Transverse colon (tissue), 4 donors: ENCODE data around the gene CMTM1. TPM values are rescaled to one million over a fixed set of nuclear protein-coding genes. Genes with fewer than 3 reads are reported as not detected.
A peak's percentile ranks its signal among the peaks of the same experiment; 100 is the strongest.

Experiments used
- DNase-seq: peaks from one replicate; pipeline ENCODE4 v3.0.0-alpha.2; 2019
- H3K27ac ChIP-seq, 4 donors: fragments of 200-600 bp; sonication (generic); 2 replicates each; pipeline ENCODE4 v1.5.1; 2016 to 2018; ENCODE audit warnings: inconsistent platforms in 4 of 4
- H3K27me3 ChIP-seq: fragments of 200-600 bp; sonication (generic); 2 replicates; pipeline ENCODE4 v1.5.1; 2017; ENCODE audit warnings: inconsistent platforms
- H3K36me3 ChIP-seq, 4 donors: fragments of 200-600 bp; sonication (generic); 2 replicates each; pipeline ENCODE4 v1.5.1; 2017 to 2019; ENCODE audit warnings: inconsistent platforms in 4 of 4
- H3K4me1 ChIP-seq, 4 donors: fragments of 200-600 bp; sonication (generic); 2 replicates each; pipeline ENCODE4 v1.5.1; 2017 to 2020; ENCODE audit warnings: inconsistent platforms in 4 of 4
- H3K4me3 ChIP-seq, 4 donors: fragments of 200-600 bp; sonication (generic); 1 replicate in 1 of 4; 2 replicates in 3 of 4; pipeline versions ENCODE4 v1.5.1 to v1.6.1; 2017 to 2019; ENCODE audit warnings: inconsistent platforms in 4 of 4
- H3K9me3 ChIP-seq, 2 donors: fragments of 200-600 bp; sonication (generic); 2 replicates each; pipeline ENCODE4 v1.5.1; 2017 to 2019; ENCODE audit warnings: inconsistent platforms in 2 of 2
- EP300 ChIP-seq: sonication (generic); formaldehyde crosslinking; IDR thresholded peaks from one replicate; pipeline ENCODE4 v1.6.1; 2017; ENCODE audit warnings: antibody characterized with exemption, low read depth
- POLR2A ChIP-seq: fragments of 450-650 bp; IDR thresholded peaks from one replicate; pipeline ENCODE4 v1.6.1; 2016; ENCODE audit warnings: antibody characterized with exemption, mild to moderate bottlenecking, moderate library complexity
- POLR2AphosphoS5 ChIP-seq, 3 donors: sonication (generic); formaldehyde crosslinking; IDR thresholded peaks; one replicate each; pipeline ENCODE4 v1.6.1; 2016; ENCODE audit warnings: antibody characterized with exemption in 3 of 3
- WGBS, 2 donors: methylation state at CpG; one replicate each; pipeline ENCODE4 v1.1.5; 2018; ENCODE audit warnings: low coverage in 1 of 2; 5-methylcytosine and 5-hydroxymethylcytosine counted together
- in situ Hi-C, 4 donors: fragments of 200-750 bp; cut with MboI; loops; one replicate each; pipeline versions ENCODE4 v1.15.0 to v1.15.1; 2017; ENCODE audit warnings: low sequenced_read_pairs in 3 of 4, low pct_ligation_motif_present in 1 of 4, low pct_unique_long_range_greater_than_20kb in 1 of 4
- intact Hi-C: fragments of 100-400 bp; cut with DNase I; formaldehyde crosslinking; loops from one replicate; pipeline ENCODE4 v1.15.1; 2023; ENCODE audit warnings: low total_unique reads
- total RNA-seq, 4 donors: library from RNA; depleted of rRNA; stranded (reverse); fragments of >200 nt; gene quantifications; one replicate each; pipeline ENCODE4 v1.1.0, GENCODE V29; 2016
- TF ChIP-seq, protein P1 (sequence below), 5 experiments: fragments of 200-600 bp in 3 of 5; fragments of 450-650 bp in 2 of 5; sonication (generic) in 3 of 5; IDR thresholded peaks; 1 replicate in 2 of 5; 2 replicates in 3 of 5; pipeline ENCODE4 v1.5.1; 2016 to 2017; ENCODE audit warnings: antibody characterized with exemption in 5 of 5, inconsistent platforms in 3 of 5, mild to moderate bottlenecking in 2 of 5, moderate library complexity in 1 of 5

The CMTM1 gene
- total RNA-seq, 4 donors from 2014 or later: 2.0 to 34.2 (median 4.0) TPM; not detected in 1

GRCh38 chr16:66554021-66554420 is 12.2 kb upstream of the CMTM1 start:
- H3K4me1 ChIP-seq: peaks cover 5 to 49% (median 32%) of the 10 kb centered on the region in 4 donors
- H3K27ac ChIP-seq: peak overlapping the region in 1 of 4 donors; percentile 95
- H3K36me3 ChIP-seq: peaks cover 0 to 10% (median 0%) of the 10 kb centered on the region in 4 donors
- no peak for TF ChIP-seq POLR2A
- TF ChIP-seq POLR2AphosphoS5 (IDR thresholded peaks at IDR 0.05): no peak
- TF ChIP-seq, protein P1, sequence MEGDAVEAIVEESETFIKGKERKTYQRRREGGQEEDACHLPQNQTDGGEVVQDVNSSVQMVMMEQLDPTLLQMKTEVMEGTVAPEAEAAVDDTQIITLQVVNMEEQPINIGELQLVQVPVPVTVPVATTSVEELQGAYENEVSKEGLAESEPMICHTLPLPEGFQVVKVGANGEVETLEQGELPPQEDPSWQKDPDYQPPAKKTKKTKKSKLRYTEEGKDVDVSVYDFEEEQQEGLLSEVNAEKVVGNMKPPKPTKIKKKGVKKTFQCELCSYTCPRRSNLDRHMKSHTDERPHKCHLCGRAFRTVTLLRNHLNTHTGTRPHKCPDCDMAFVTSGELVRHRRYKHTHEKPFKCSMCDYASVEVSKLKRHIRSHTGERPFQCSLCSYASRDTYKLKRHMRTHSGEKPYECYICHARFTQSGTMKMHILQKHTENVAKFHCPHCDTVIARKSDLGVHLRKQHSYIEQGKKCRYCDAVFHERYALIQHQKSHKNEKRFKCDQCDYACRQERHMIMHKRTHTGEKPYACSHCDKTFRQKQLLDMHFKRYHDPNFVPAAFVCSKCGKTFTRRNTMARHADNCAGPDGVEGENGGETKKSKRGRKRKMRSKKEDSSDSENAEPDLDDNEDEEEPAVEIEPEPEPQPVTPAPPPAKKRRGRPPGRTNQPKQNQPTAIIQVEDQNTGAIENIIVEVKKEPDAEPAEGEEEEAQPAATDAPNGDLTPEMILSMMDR (IDR thresholded peaks at IDR 0.05): no peak
- no peak for TF ChIP-seq EP300
- intact Hi-C loops: no loop called here
- WGBS, 2 donors: 77 to 83% methylated on average over 3 of the region's 3 CpGs
- peak overlapping the region in 1 of 4 donors; percentile 67 for H3K4me3 ChIP-seq
- H3K27me3 ChIP-seq: no peaks in the 10 kb centered on the region
- in situ Hi-C loops: no loop called here
- H3K9me3 ChIP-seq: no peaks in the 10 kb centered on the region
- no peak for DNase-seq

DNA sequence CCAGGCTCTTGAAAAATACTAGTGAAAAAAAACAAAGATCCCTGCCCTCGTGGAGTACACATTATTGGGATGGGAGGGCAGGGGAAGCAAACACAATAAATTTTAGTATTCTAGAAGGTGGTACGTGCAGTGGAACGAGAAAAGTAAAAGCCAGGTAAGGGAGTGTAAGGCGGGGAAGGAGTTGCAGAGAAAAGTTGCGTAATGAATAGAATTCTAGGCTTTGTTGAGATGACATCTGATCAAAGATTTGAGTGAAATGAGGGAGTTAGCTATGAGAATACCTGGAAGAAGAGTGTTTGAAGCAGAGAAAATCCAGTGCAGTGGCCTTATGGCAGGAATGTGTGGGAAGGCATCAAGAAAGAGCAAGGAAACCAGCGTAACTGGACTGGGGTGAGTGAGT is 11.7 kb upstream of the CMTM1 start:
- Histone ChIP-seq H3K27ac (no peak overlapping the region), H3K9me3 (no peaks in the 10 kb centered on the region), H3K27me3 (no peaks in the 10 kb centered on the region), H3K36me3 (peaks cover 0 to 10% (median 0%) of the 10 kb centered on the region in 4 donors), H3K4me1 (peaks cover 5 to 45% (median 28%) of the 10 kb centered on the region in 4 donors), H3K4me3 (no peak overlapping the region)
- DNase-seq: no peak
- 80 to 85% methylated on average over 6 of the region's 6 CpGs for WGBS, 2 donors
- intact Hi-C loops: no loop called here
- in situ Hi-C loops: no loop called here
- TF ChIP-seq EP300: no peak
- TF ChIP-seq, protein P1 (IDR thresholded peaks at IDR 0.05): no peak

GRCh38 chr16:66560107-66560506 is 6.1 kb upstream of the CMTM1 start:
- no peaks in the 10 kb centered on the region for H3K27me3 ChIP-seq
- peaks cover 0 to 9% (median 2%) of the 10 kb centered on the region in 4 donors for H3K4me1 ChIP-seq
- intact Hi-C loops (no loop called here), in situ Hi-C loops (no loop called here)
- DNase-seq: no peak
- H3K4me3 ChIP-seq: no peak overlapping the region
- peaks cover 0 to 14% (median 0%) of the 10 kb centered on the region in 4 donors for H3K36me3 ChIP-seq
- H3K9me3 ChIP-seq: no peaks in the 10 kb centered on the region
- WGBS, 2 donors: 75 to 85% methylated on average over 1 of the region's 1 CpG
- H3K27ac ChIP-seq: no peak overlapping the region
- TF ChIP-seq EP300 (no peak), POLR2AphosphoS5 (IDR thresholded peaks at IDR 0.05) (no peak), POLR2A (no peak)
- TF ChIP-seq, protein P1 (IDR thresholded peaks at IDR 0.05): no peak

- no peak for DNase-seq
- H3K27ac ChIP-seq: no peak overlapping the region
- no peaks in the 10 kb centered on the region for H3K27me3 ChIP-seq
- intact Hi-C loops (no loop called here), in situ Hi-C loops (no loop called here)
- H3K9me3 ChIP-seq: no peaks in the 10 kb centered on the region
- WGBS, 2 donors: 87 to 90% methylated on average over 3 of the region's 3 CpGs
- H3K36me3 ChIP-seq: peaks cover 0 to 26% (median 3%) of the 10 kb centered on the region in 4 donors
- peaks cover 0 to 8% (median 2%) of the 10 kb centered on the region in 4 donors for H3K4me1 ChIP-seq
- no peak overlapping the region for H3K4me3 ChIP-seq
- TF ChIP-seq POLR2AphosphoS5 (IDR thresholded peaks at IDR 0.05) (no peak), EP300 (no peak), POLR2A (no peak)
- TF ChIP-seq, protein P1 (IDR thresholded peaks at IDR 0.05): no peak
Observed at GRCh38 chr16:66561381-66562080, 4.7 kb upstream of the CMTM1 start.
